ENCODE data around the gene LAMA2.

LAMA2 gene

GRCh38 chr6:129368970-129369369 lies 486.0 kb downstream of the LAMA2 start:
- no peak for DNase-seq (ENCODE audit: low spot score)
- in situ Hi-C loops (cut with MboI; ENCODE audit: low sequenced_read_pairs, unreplicated experiment): no loop called here
- no peak for TF ChIP-seq CTCF (IDR thresholded peaks at IDR 0.05; ENCODE audit: borderline replicate concordance, control extremely low read depth, extremely low read depth, insufficient read depth, missing control alignments)

GRCh38 chr6:129369737-129370136 lies 486.8 kb downstream of the LAMA2 start:
- TF ChIP-seq CTCF (IDR thresholded peaks at IDR 0.05; ENCODE audit: borderline replicate concordance, control extremely low read depth, extremely low read depth, insufficient read depth, missing control alignments): no peak
- in situ Hi-C loops (cut with MboI; ENCODE audit: low sequenced_read_pairs, unreplicated experiment): no loop called here
- DNase-seq (ENCODE audit: low spot score): no peak

GRCh38 chr6:129370268-129370916 lies 487.5 kb downstream of the LAMA2 start:
- peak; percentile 48 for TF ChIP-seq CTCF (IDR thresholded peaks at IDR 0.05; ENCODE audit: borderline replicate concordance, control extremely low read depth, extremely low read depth, insufficient read depth, missing control alignments)
- DNase-seq (ENCODE audit: low spot score): peak; percentile 19
- in situ Hi-C loops (cut with MboI; ENCODE audit: low sequenced_read_pairs, unreplicated experiment): no loop called here

GRCh38 chr6:129381885-129382284 lies 498.9 kb downstream of the LAMA2 start:
- TF ChIP-seq CTCF (IDR thresholded peaks at IDR 0.05; ENCODE audit: borderline replicate concordance, control extremely low read depth, extremely low read depth, insufficient read depth, missing control alignments): no peak
- no peak for DNase-seq (ENCODE audit: low spot score)
- in situ Hi-C loops (cut with MboI; ENCODE audit: low sequenced_read_pairs, unreplicated experiment): no loop called here

- in situ Hi-C loops (cut with MboI; ENCODE audit: low sequenced_read_pairs, unreplicated experiment): no loop called here
- no peak for TF ChIP-seq CTCF (IDR thresholded peaks at IDR 0.05; ENCODE audit: borderline replicate concordance, control extremely low read depth, extremely low read depth, insufficient read depth, missing control alignments)
- no peak for DNase-seq (ENCODE audit: low spot score)
These were observed 500.0 kb downstream of the LAMA2 start for GRCh38 chr6:129382916-129383315.

GRCh38 chr6:129385117-129385516 lies 502.2 kb downstream of the LAMA2 start:
- in situ Hi-C loops (cut with MboI; ENCODE audit: low sequenced_read_pairs, unreplicated experiment): no loop called here
- DNase-seq (ENCODE audit: low spot score): no peak
- no peak for TF ChIP-seq CTCF (IDR thresholded peaks at IDR 0.05; ENCODE audit: borderline replicate concordance, control extremely low read depth, extremely low read depth, insufficient read depth, missing control alignments)

Measured in GM13976 (cell line).